Pancreas (tissue), 10 donors: ENCODE results near the gene FIBCD1. TPM values are rescaled to one million over a fixed set of nuclear protein-coding genes. Genes with fewer than 3 reads are reported as not detected.

Experiments used
- ATAC-seq, 4 donors: fragments of 200-7000 bp; cut with Tn5 transposase; one replicate each; pipeline versions ENCODE4 v1.8.0 to v1.9.1; 2020; ENCODE audit warnings: mild to moderate bottlenecking in 4 of 4, moderate library complexity in 4 of 4
- DNase-seq, 6 donors: peaks; one replicate each; pipeline ENCODE4 v3.0.0-alpha.2; 2020
- FAIRE-seq: peaks from 2 replicates; lab custom pipeline; 2012; peaks lifted over from hg19 to GRCh38; lab: Jason Lieb, UNC
- H3K27ac ChIP-seq, 4 donors: fragments of 200-600 bp; sonication (generic); 1 replicate in 3 of 4; 2 replicates in 1 of 4; pipeline versions ENCODE4 v1.5.0 to v1.8.0; 2020
- H3K27me3 ChIP-seq, 4 donors: fragments of 200-600 bp; one replicate each; pipeline ENCODE4 v1.8.0; 2021
- H3K36me3 ChIP-seq, 3 donors: fragments of 200-600 bp; sonication (generic) in 1 of 3; one replicate each; pipeline versions ENCODE4 v1.5.0 to v1.8.0; 2020 to 2021
- H3K4me1 ChIP-seq, 3 donors: fragments of 200-600 bp; one replicate each; pipeline ENCODE4 v1.8.0; 2021
- H3K4me3 ChIP-seq, 4 donors: fragments of 200-600 bp; sonication (generic) in 2 of 4; one replicate each; pipeline versions ENCODE4 v1.5.0 to v1.8.0; 2020 to 2021
- H3K9me3 ChIP-seq, 4 donors: fragments of 200-600 bp; one replicate each; pipeline ENCODE4 v1.8.0; 2021
- CTCF ChIP-seq, 4 donors: fragments of 200-600 bp; sonication (generic) in 3 of 4; IDR thresholded peaks; one replicate each; pipeline versions ENCODE4 v1.5.0 to v1.8.0; 2021; ENCODE audit warnings: antibody characterized with exemption in 4 of 4
- WGBS, 2 donors: extraction: QIAGEN DNeasy Blood & Tissue Kit; methylation state at CpG; one replicate each; pipeline ENCODE4 v1.1.7; 2013; 5-methylcytosine and 5-hydroxymethylcytosine counted together
- intact Hi-C, 3 donors: fragments of 100-400 bp; cut with DNase I; formaldehyde crosslinking; loops; one replicate each; pipeline versions ENCODE4 v1.11.1 to v1.14.2; 2022
- polyA plus RNA-seq, 2 donors: library from polyadenylated mRNA; stranded (reverse); fragments of 200-250 nt; gene quantifications; one replicate each; pipeline ENCODE4 v1.2.3, GENCODE V29; 2013
- total RNA-seq, 6 donors: library from RNA; stranded (reverse); fragmentation: NEBNext Ultra II Directional in 4 of 6; extraction: Animal tissue kit (Norgen Biotek cat#: 25700) in 4 of 6; gene quantifications; one replicate each; pipeline versions ENCODE4 v1.2.1 to v1.2.4, GENCODE V29; 2021 to 2023
- donor health status: healthy with polysubstance abuse.
- donor health status: DM: no; HTN: no; CAD: no; lungs with moderate emphysema.
- donor health status: DM: no; HTN: no; CAD: no.
- donor health status: control.
- donor health status: control.
- donor health status: Bipolar disorder and iron deficiency.
- donor health status: DM: yes; HTN: yes; CAD: no.
- donor health status: DM: no; HTN: no; CAD: no.
- donor health status: DM: no; HTN: no; CAD: no.
- donor health status: DM: yes; HTN: yes; CAD: no.

The FIBCD1 gene
- total and polyA plus RNA-seq, 8 donors, result 0.47 TPM; not detected in 7

- 59 to 72% methylated on average over 6 of the region's 6 CpGs for WGBS, 2 donors
- no peak for FAIRE-seq
- peaks cover 3 to 7% (median 4%) of the 10 kb centered on the region in 3 donors for H3K4me1 ChIP-seq
- H3K27ac ChIP-seq, result no peak overlapping the region
- H3K4me3 ChIP-seq, result no peak overlapping the region
- ATAC-seq, result no peak
- H3K9me3 ChIP-seq, result no peaks in the 10 kb centered on the region
- no peak for DNase-seq
- peaks cover 0 to 28% (median 14%) of the 10 kb centered on the region in 4 donors for H3K27me3 ChIP-seq
- intact Hi-C loops, result loop anchor here in 1 of 3 donors (5.0 kb wide), 2 partner anchors 75 to 230 kb away; no protein-coding TSS in a partner anchor
- H3K36me3 ChIP-seq, result no peaks in the 10 kb centered on the region
- TF ChIP-seq CTCF (IDR thresholded peaks at IDR 0.05), result no peak
Measured at GRCh38 chr9:130942084-130942483, 3.0 kb upstream of the FIBCD1 start.

- Histone ChIP-seq H3K9me3 (no peaks in the 10 kb centered on the region), H3K4me3 (no peak overlapping the region), H3K4me1 (peaks cover 3 to 7% (median 4%) of the 10 kb centered on the region in 3 donors), H3K36me3 (no peaks in the 10 kb centered on the region), H3K27ac (no peak overlapping the region), H3K27me3 (peaks cover 0 to 28% (median 14%) of the 10 kb centered on the region in 4 donors)
- peak; percentile 79 to 88 (median 81) for TF ChIP-seq CTCF (IDR thresholded peaks at IDR 0.05)
- ATAC-seq, result peak; percentile 95 to 98 (median 96)
- no peak for FAIRE-seq
- 8% methylated on average over 36 of the region's 36 CpGs for WGBS, 2 donors
- intact Hi-C loops, result loop anchor here in 1 of 3 donors (5.0 kb wide), 2 partner anchors 74 to 229 kb away; no protein-coding TSS in a partner anchor
- DNase-seq, result peak; percentile 77 to 96 (median 89)
Measured at GRCh38 chr9:130940693-130941576, 1.9 kb upstream of the FIBCD1 start.

GRCh38 chr9:130940027-130940549, 1.0 kb upstream of the FIBCD1 start:
- Histone ChIP-seq H3K4me1 (peaks cover 3 to 7% (median 4%) of the 10 kb centered on the region in 3 donors), H3K27me3 (peaks cover 0 to 28% (median 14%) of the 10 kb centered on the region in 4 donors), H3K4me3 (peak overlapping the region in 1 of 4 donors; percentile 54), H3K9me3 (no peaks in the 10 kb centered on the region), H3K27ac (no peak overlapping the region), H3K36me3 (no peaks in the 10 kb centered on the region)
- ATAC-seq (peak in 1 of 4 donors; percentile 2), DNase-seq (peak in 1 of 6 donors; percentile 82), FAIRE-seq (no peak)
- intact Hi-C loops, result loop anchor here in 1 of 3 donors (5.0 kb wide), 2 partner anchors 73 to 228 kb away; no protein-coding TSS in a partner anchor
- WGBS, 2 donors, result 5% methylated on average over 28 to 32 of the region's 32 CpGs
- no peak for TF ChIP-seq CTCF (IDR thresholded peaks at IDR 0.05)

- TF ChIP-seq CTCF (IDR thresholded peaks at IDR 0.05), result no peak
- no peak for DNase-seq
Measured at GRCh38 chr9:130939405-130940026, 469 bp upstream of the FIBCD1 start.

More at GRCh38 chr9:130939405-130940026, 469 bp upstream of the FIBCD1 start:
- intact Hi-C loops, result loop anchor here in 1 of 3 donors (5.0 kb wide), 2 partner anchors 72 to 227 kb away; no protein-coding TSS in a partner anchor
- no peaks in the 10 kb centered on the region for H3K9me3 ChIP-seq
- H3K4me1 ChIP-seq, result peaks cover 3 to 7% (median 4%) of the 10 kb centered on the region in 3 donors
- no peak overlapping the region for H3K27ac ChIP-seq
- ATAC-seq, result peak in 2 of 4 donors; percentile 10 to 30
- H3K36me3 ChIP-seq, result no peaks in the 10 kb centered on the region
- H3K27me3 ChIP-seq, result peaks cover 0 to 29% (median 14%) of the 10 kb centered on the region in 4 donors
- peak overlapping the region; percentile 3 to 54 (median 38) for H3K4me3 ChIP-seq
- WGBS, 2 donors, result 1% methylated on average over 51 to 75 of the region's 75 CpGs
- no peak for FAIRE-seq
